ENCODE measurements around the gene ARHGEF16. TPM values are rescaled to one million over a fixed set of nuclear protein-coding genes. Genes with fewer than 3 reads are reported as not detected.

The ARHGEF16 gene
- total and polyA plus RNA-seq, 11 donors = 0.31 to 1.4 (median 0.51) TPM

- Histone ChIP-seq H3K9me3 (peaks cover 0 to 6% (median 0%) of the 10 kb centered on the region in 12 donors), H3K27me3 (peaks cover 0 to 66% (median 6%) of the 10 kb centered on the region in 9 donors), H3K4me3 (no peak overlapping the region), H3K36me3 (no peaks in the 10 kb centered on the region), H3K27ac (peak overlapping the region in 1 of 12 donors; percentile 5), H3K4me1 (no peaks in the 10 kb centered on the region)
- intact Hi-C loops (cut with DNase I) = no loop called here
- DNase-seq = peak in 2 of 5 donors; percentile 11 to 34
- 46 to 60% (median 53%) methylated on average over 20 of the region's 20 CpGs for WGBS, 4 donors
- ATAC-seq = no peak
- TF ChIP-seq POLR2A (IDR thresholded peaks at IDR 0.05) (no peak), CTCF (IDR thresholded peaks at IDR 0.05) (no peak)
These were observed 13.6 kb upstream of the ARHGEF16 start for GRCh38 chr1:3440711-3441409.

GRCh38 chr1:3441410-3441847 is 13.0 kb upstream of the ARHGEF16 start:
- peaks cover 0 to 66% (median 6%) of the 10 kb centered on the region in 9 donors for H3K27me3 ChIP-seq
- peaks cover 0 to 11% (median 0%) of the 10 kb centered on the region in 12 donors for H3K9me3 ChIP-seq
- intact Hi-C loops (cut with DNase I) = no loop called here
- ATAC-seq (no peak), DNase-seq (no peak)
- no peak for TF ChIP-seq POLR2A (IDR thresholded peaks at IDR 0.05)
- no peak for TF ChIP-seq CTCF (IDR thresholded peaks at IDR 0.05)
- H3K4me1 ChIP-seq = no peaks in the 10 kb centered on the region
- H3K27ac ChIP-seq = no peak overlapping the region
- H3K36me3 ChIP-seq = no peaks in the 10 kb centered on the region
- 51 to 62% (median 55%) methylated on average over 8 of the region's 8 CpGs for WGBS, 4 donors
- no peak overlapping the region for H3K4me3 ChIP-seq

- peaks cover 0 to 14% (median 0%) of the 10 kb centered on the region in 12 donors for H3K9me3 ChIP-seq
- no peaks in the 10 kb centered on the region for H3K36me3 ChIP-seq
- H3K4me3 ChIP-seq = no peak overlapping the region
- TF ChIP-seq CTCF (IDR thresholded peaks at IDR 0.05) = no peak
- no peak for TF ChIP-seq POLR2A (IDR thresholded peaks at IDR 0.05)
- H3K27ac ChIP-seq = no peak overlapping the region
- DNase-seq = no peak
- peaks cover 0 to 66% (median 6%) of the 10 kb centered on the region in 9 donors for H3K27me3 ChIP-seq
- H3K4me1 ChIP-seq = no peaks in the 10 kb centered on the region
- intact Hi-C loops (cut with DNase I) = no loop called here
- ATAC-seq = no peak
- 75 to 85% (median 79%) methylated on average over 8 of the region's 8 CpGs for WGBS, 4 donors
These were observed 12.6 kb upstream of the ARHGEF16 start for GRCh38 chr1:3441880-3442279.

- peaks cover 0 to 65% (median 6%) of the 10 kb centered on the region in 9 donors for H3K27me3 ChIP-seq
- H3K4me1 ChIP-seq = no peaks in the 10 kb centered on the region
- 61 to 77% (median 72%) methylated on average over 6 to 13 of the region's 13 CpGs for WGBS, 4 donors
- H3K4me3 ChIP-seq = no peak overlapping the region
- ATAC-seq (no peak), DNase-seq (no peak)
- intact Hi-C loops (cut with DNase I) = no loop called here
- H3K9me3 ChIP-seq = peaks cover 0 to 15% (median 0%) of the 10 kb centered on the region in 12 donors
- no peak overlapping the region for H3K27ac ChIP-seq
- no peaks in the 10 kb centered on the region for H3K36me3 ChIP-seq
- TF ChIP-seq POLR2A (IDR thresholded peaks at IDR 0.05) (no peak), CTCF (IDR thresholded peaks at IDR 0.05) (no peak)
These were observed 12.1 kb upstream of the ARHGEF16 start for GRCh38 chr1:3442331-3442730.

Data from heart left ventricle (tissue), 16 donors.